ENCODE measurements around the gene AHRR. TPM values are rescaled to one million over a fixed set of nuclear protein-coding genes. Genes with fewer than 3 reads are reported as not detected.
"Not testable (repeated sequence)": the region's sequence is repeated elsewhere in the genome, so short reads cannot be mapped to it uniquely, and the experiment has no call there.

AHRR gene
- total RNA-seq, 1 donor from 2014 or later, result 74.8 TPM

DNA sequence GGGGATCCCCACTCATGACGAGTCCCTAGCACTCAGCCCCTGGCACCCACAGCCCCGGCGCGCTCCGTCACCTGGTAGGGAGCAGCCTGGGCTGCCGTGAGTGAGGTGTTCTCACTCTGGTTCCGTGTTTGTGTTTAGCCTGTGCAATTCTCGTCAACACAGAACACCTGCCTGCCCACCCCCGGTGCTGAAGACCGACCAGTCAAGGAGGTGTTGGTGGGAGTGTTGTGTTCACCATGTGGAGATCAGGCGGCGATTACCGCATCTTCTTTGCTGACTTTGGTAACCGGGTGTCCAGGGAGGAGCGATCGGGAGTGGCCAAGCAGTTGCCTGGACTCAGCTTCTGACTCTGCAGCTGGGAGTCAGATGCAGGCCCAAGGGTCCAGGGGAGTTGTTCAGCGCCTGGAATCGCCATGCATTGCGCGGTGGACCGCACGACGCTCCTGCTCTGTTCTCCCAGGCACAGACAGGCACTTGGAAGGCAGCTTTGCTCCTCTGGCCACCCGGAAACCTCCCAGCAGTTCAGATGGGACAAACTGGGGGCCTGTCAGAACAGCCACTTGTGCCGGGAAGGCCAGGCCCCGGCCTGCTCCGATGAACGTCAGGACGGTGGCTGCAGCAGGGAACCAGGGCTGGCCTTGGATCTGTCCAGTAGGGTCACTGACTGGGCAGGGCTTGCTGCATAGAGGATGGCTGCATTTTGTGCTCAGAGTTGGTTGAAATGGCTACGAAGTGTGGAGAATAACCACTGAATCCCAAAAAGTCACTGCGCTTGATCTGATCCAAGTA is 149.6 kb downstream of the AHRR start:
- no peak for DNase-seq (ENCODE audit: low read depth)

GRCh38 chr5:471750-472058 is 150.2 kb downstream of the AHRR start:
- DNase-seq (ENCODE audit: low read depth), result no peak

DNA sequence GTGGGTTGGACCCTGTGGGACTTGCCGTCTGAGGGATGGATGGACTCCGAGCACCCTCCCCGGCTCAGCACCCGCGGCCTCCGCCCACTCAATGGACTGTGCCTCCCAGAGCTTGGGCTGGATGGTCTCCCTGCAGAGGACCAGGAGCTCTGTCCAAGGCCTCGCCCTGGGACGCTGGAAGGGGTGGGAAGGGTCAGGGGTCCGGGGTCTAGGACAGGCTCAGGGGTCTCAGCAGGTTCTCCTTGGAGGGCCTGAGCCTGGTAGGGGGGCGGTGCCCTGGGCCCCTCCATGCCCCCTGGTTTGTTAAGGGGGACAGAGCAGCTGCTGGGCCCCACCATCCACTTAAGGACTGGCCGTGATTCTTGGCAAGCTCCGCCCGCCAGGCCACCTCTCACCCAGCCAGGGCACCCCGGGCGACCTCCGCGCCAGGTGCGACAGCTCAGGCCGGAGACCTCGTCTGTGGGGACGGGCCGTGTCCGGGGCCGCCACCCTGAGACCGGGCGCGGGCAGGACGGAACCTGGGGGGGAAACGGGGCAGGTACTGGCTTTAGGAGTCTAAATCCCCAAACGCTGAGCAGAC is 150.7 kb downstream of the AHRR start:
- DNase-seq (ENCODE audit: low read depth), result no peak

GRCh38 chr5:472656-473550 is 151.4 kb downstream of the AHRR start:
- peak; percentile 87 for DNase-seq (ENCODE audit: low read depth)

GRCh38 chr5:473551-474192 is 152.2 kb downstream of the AHRR start:
- DNase-seq (ENCODE audit: low read depth), result peak; percentile 50

DNA sequence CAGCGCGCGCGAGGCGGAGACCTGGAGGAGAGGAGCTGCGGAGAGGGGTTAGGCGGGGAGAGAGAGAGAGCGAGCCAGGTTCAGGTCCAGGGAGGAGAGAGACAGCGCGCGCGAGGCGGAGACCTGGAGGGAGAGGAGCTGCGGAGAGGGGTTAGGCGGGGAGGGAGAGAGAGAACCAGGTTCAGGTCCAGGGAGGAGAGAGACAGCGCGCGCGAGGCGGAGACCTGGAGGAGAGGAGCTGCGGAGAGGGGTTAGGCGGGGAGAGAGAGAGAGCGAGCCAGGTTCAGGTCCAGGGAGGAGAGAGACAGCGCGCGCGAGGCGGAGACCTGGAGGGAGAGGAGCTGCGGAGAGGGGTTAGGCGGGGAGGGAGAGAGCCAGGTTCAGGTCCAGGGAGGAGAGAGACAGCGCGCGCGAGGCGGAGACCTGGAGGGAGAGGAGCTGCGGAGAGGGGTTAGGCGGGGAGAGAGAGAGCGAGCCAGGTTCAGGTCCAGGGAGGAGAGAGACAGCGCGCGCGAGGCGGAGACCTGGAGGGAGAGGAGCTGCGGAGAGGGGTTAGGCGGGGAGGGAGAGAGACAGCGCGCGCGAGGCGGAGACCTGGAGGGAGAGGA is 152.8 kb downstream of the AHRR start:
- not testable (repeated sequence) for DNase-seq (ENCODE audit: low read depth)

- DNase-seq (ENCODE audit: low read depth), result no peak
Measured at GRCh38 chr5:474840-475661, 153.5 kb downstream of the AHRR start.

DNA sequence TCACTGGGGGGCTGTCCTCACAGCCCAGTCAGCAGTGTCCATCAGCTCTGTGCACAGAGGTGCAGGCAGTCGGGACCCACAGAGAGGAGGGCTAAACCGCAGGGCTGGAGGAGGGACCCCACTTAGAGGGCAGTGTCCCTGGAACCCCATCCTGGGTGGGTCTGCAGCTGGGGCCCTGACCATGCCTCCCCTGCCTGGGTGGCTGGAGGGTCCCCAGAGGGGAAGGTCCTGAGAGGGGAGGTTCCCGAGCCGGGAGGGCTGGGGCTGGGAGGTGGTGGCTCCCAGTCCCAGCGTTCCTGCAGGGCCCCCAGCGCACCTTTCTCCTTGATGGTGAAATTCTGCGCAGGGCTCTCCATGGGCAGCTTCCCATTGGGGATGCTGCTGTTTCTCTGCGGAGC is 154.2 kb downstream of the AHRR start:
- no peak for DNase-seq (ENCODE audit: low read depth)

- no peak for DNase-seq (ENCODE audit: low read depth)
Measured at GRCh38 chr5:476102-476813, 154.7 kb downstream of the AHRR start.

GRCh38 chr5:476814-477175 is 155.3 kb downstream of the AHRR start:
- no peak for DNase-seq (ENCODE audit: low read depth)

- no peak for DNase-seq (ENCODE audit: low read depth)
Measured at GRCh38 chr5:477247-477646, 155.7 kb downstream of the AHRR start.

GRCh38 chr5:477871-478270 is 156.4 kb downstream of the AHRR start:
- no peak for DNase-seq (ENCODE audit: low read depth)

- no peak for DNase-seq (ENCODE audit: low read depth)
Measured at GRCh38 chr5:478369-478981, 157.0 kb downstream of the AHRR start.

GRCh38 chr5:478982-479535 is 157.5 kb downstream of the AHRR start:
- DNase-seq (ENCODE audit: low read depth), result no peak

GRCh38 chr5:479566-480319 is 158.2 kb downstream of the AHRR start:
- no peak for DNase-seq (ENCODE audit: low read depth)

DNA sequence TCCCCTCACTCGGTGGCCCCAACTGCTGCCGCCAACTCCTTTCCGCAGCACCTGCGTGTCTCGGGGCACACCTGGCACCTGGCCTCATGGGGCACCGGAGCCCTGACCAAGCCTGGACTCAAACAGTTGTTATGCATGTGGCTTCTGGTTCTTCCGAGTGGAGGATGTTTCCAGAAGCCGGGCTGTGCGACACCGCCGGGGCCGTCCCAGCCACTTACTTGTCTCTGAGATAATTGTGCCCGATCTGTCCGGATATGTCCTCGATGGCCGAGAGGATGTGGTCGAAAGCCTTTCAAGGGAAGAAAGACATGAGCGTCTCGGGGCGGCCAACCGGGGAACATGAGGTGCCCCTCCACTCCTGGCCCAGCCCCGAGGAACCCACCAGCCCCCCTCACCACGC is 159.8 kb downstream of the AHRR start:
- DNase-seq (ENCODE audit: low read depth), result no peak

DNA sequence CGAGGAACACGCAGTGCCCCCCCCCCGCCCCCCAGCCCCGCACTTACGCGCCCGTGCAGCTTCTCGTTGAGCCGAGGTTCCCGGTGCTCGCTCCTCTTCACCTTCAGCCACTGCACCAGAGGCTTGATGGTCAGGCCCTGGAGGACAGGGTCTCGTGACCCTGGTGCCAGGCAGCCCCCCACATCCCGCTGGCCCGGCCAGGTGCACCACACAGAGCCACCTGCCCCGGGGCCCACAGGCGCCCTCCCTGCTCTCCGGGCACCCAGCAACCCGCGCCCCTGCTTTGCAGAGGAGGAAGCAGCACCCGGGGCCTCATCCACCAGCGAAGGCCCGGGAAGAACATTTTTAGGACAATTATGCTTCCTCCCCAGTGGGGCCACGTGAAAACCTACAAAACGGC is 160.5 kb downstream of the AHRR start:
- DNase-seq (ENCODE audit: low read depth), result no peak

DNA sequence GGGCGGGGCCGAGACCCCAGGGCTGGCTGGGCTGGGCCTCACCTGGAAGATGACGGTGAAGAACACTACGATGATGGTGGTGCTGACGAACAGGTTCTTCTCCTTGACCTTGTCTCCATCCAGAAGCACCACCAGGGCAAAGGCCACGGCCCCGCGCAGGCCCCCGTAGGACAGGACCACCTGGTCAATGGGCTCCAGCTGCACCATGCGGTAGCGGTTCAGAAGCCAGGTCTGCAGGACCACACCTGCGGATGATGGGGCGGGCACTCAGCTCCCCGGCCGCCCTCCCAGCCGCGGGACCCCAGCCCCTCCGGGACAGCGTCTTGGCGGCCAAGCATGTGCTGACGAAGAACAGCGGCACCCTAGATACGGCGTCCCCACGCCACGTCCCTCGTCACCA is 161.0 kb downstream of the AHRR start:
- no peak for DNase-seq (ENCODE audit: low read depth)

All from myocyte (in vitro differentiated cells).